ENCODE measurements around the gene ATP5MG. TPM values are rescaled to one million over a fixed set of nuclear protein-coding genes. Genes with fewer than 3 reads are reported as not detected.

Gene ATP5MG
- total RNA-seq, 1 donor from 2014 or later, result 280 TPM

DNA sequence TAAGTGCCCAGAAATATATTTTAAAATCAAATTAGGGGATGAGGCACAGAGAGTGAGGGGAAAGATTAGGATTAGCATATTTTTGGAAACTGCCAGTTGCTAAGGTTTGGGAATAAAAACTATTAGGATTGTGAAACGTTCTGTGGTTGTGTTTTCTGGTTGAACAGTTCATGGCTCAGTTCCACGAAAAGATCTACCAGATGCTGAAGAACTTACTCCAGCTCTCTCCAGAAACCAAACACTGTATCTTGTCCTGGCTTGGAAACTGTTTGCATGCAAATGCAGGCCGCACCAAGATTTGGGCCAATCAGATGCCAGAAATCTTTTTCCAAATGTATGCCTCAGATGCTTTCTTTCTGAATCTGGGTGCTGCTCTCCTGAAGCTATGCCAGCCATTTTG is 26.7 kb upstream of the ATP5MG start:
- H3K27ac Mint-ChIP-seq (ENCODE audit: unreplicated experiment), result no peak overlapping the region
- no peaks in the 10 kb centered on the region for H3K27me3 Mint-ChIP-seq (ENCODE audit: unreplicated experiment)
- no peaks in the 10 kb centered on the region for H3K4me1 Mint-ChIP-seq (ENCODE audit: unreplicated experiment)
- no peak overlapping the region for H3K4me3 Mint-ChIP-seq (ENCODE audit: unreplicated experiment)
- H3K9me3 Mint-ChIP-seq (ENCODE audit: unreplicated experiment), result no peaks in the 10 kb centered on the region
- H3K36me3 Mint-ChIP-seq (ENCODE audit: low read depth, unreplicated experiment), result peaks cover 37% of the 10 kb centered on the region
- no peak for DNase-seq (ENCODE audit: low spot score)
- TF ChIP-seq, protein P1, sequence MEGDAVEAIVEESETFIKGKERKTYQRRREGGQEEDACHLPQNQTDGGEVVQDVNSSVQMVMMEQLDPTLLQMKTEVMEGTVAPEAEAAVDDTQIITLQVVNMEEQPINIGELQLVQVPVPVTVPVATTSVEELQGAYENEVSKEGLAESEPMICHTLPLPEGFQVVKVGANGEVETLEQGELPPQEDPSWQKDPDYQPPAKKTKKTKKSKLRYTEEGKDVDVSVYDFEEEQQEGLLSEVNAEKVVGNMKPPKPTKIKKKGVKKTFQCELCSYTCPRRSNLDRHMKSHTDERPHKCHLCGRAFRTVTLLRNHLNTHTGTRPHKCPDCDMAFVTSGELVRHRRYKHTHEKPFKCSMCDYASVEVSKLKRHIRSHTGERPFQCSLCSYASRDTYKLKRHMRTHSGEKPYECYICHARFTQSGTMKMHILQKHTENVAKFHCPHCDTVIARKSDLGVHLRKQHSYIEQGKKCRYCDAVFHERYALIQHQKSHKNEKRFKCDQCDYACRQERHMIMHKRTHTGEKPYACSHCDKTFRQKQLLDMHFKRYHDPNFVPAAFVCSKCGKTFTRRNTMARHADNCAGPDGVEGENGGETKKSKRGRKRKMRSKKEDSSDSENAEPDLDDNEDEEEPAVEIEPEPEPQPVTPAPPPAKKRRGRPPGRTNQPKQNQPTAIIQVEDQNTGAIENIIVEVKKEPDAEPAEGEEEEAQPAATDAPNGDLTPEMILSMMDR (IDR thresholded peaks at IDR 0.05; ENCODE audit: unreplicated experiment), result no peak

DNA sequence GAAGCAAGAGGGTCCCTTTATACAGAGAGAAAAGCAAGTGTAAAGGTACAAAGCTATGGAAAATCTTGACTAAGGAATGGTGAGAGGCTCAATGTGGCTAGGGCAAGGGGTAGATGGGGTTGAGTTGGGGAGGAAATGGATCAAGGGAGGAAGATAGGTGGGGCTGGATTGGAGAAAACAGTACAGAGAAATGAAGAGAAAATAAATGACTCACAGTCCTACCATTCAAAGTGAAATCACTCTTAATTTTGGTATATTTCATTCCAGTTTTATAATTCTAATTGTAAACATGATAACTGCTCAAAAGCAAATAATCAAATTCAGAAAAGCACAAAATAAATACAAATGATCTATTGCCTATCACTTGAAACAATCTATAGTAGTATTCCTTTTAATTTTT is 25.4 kb upstream of the ATP5MG start:
- peaks cover 1% of the 10 kb centered on the region for H3K27me3 Mint-ChIP-seq (ENCODE audit: unreplicated experiment)
- no peak overlapping the region for H3K4me3 Mint-ChIP-seq (ENCODE audit: unreplicated experiment)
- TF ChIP-seq, protein P1 (IDR thresholded peaks at IDR 0.05; ENCODE audit: unreplicated experiment), result no peak
- DNase-seq (ENCODE audit: low spot score), result no peak
- no peak overlapping the region for H3K27ac Mint-ChIP-seq (ENCODE audit: unreplicated experiment)
- peaks cover 33% of the 10 kb centered on the region for H3K36me3 Mint-ChIP-seq (ENCODE audit: low read depth, unreplicated experiment)
- H3K4me1 Mint-ChIP-seq (ENCODE audit: unreplicated experiment), result no peaks in the 10 kb centered on the region
- no peaks in the 10 kb centered on the region for H3K9me3 Mint-ChIP-seq (ENCODE audit: unreplicated experiment)

DNA sequence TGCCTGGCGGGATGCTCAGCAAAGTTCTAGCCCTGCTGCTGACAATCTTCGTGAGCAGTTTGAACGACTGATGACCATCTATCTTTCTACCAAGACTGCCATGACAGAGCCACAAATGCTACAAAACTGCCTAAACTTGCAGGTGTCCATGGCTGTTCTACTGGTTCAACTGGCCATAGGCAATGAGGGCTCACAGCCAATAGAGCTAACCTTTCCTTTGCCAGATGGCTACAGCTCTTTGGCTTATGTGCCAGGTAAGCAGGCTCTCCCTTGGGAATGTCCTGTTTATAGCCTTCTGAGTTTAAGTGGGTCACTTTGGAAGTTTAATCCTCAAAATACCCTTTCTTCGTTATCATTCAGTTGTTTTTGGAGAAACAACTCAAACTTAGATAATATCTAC is 21.9 kb upstream of the ATP5MG start:
- no peaks in the 10 kb centered on the region for H3K9me3 Mint-ChIP-seq (ENCODE audit: unreplicated experiment)

DNA sequence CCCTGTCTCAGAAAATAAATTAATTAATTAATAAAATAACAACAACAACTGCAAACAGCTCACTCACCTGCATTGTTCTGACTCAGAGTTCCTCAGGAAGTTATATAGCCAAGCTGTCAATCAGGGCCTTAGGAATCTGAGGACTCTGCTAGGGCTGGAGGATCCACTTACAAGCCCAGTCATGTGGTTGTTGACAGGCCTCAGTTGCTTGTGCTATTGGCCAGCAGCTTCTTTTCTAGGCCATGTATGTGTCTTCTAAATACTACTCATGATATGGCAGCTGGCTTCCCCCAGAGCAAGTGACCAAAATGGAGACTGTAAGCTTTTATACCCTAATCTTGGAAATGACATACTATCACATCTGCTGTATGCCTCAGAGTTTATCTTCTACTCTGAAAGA is 20.8 kb upstream of the ATP5MG start:
- TF ChIP-seq, protein P1 (IDR thresholded peaks at IDR 0.05; ENCODE audit: unreplicated experiment), result no peak
- no peaks in the 10 kb centered on the region for H3K4me1 Mint-ChIP-seq (ENCODE audit: unreplicated experiment)
- peaks cover 1% of the 10 kb centered on the region for H3K27me3 Mint-ChIP-seq (ENCODE audit: unreplicated experiment)
- no peak overlapping the region for H3K27ac Mint-ChIP-seq (ENCODE audit: unreplicated experiment)
- no peak for DNase-seq (ENCODE audit: low spot score)
- no peak overlapping the region for H3K4me3 Mint-ChIP-seq (ENCODE audit: unreplicated experiment)
- no peaks in the 10 kb centered on the region for H3K9me3 Mint-ChIP-seq (ENCODE audit: unreplicated experiment)
- peaks cover 27% of the 10 kb centered on the region for H3K36me3 Mint-ChIP-seq (ENCODE audit: low read depth, unreplicated experiment)

More for the DNA sequence above, 21.9 kb upstream of the ATP5MG start:
- H3K4me3 Mint-ChIP-seq (ENCODE audit: unreplicated experiment), result no peak overlapping the region
- H3K27me3 Mint-ChIP-seq (ENCODE audit: unreplicated experiment), result peaks cover 1% of the 10 kb centered on the region
- H3K36me3 Mint-ChIP-seq (ENCODE audit: low read depth, unreplicated experiment), result peaks cover 23% of the 10 kb centered on the region
- DNase-seq (ENCODE audit: low spot score), result no peak
- TF ChIP-seq, protein P1 (IDR thresholded peaks at IDR 0.05; ENCODE audit: unreplicated experiment), result no peak
- H3K4me1 Mint-ChIP-seq (ENCODE audit: unreplicated experiment), result no peaks in the 10 kb centered on the region
- no peak overlapping the region for H3K27ac Mint-ChIP-seq (ENCODE audit: unreplicated experiment)

DNA sequence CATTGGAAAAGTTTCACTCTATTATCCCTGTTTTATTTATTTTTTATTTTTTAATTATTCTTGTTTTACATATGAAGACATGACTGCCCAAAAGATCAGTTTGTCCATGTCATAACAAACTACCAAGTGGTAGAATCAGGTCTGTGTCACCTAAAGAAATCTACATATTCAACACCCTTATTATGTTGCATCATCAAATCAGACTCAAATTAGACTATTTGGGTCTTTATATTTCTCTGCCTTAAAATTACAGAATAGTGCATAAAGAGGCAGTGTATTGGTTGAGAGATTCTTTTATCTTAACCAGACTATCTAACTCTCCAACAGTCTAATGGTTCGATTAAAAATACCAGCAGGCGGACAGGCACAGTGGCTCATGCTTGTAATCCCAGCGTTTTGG is 18.5 kb upstream of the ATP5MG start:
- TF ChIP-seq, protein P1 (IDR thresholded peaks at IDR 0.05; ENCODE audit: unreplicated experiment), result no peak
- no peak for DNase-seq (ENCODE audit: low spot score)
- no peak overlapping the region for H3K4me3 Mint-ChIP-seq (ENCODE audit: unreplicated experiment)
- no peaks in the 10 kb centered on the region for H3K4me1 Mint-ChIP-seq (ENCODE audit: unreplicated experiment)
- H3K36me3 Mint-ChIP-seq (ENCODE audit: low read depth, unreplicated experiment), result peaks cover 30% of the 10 kb centered on the region
- H3K9me3 Mint-ChIP-seq (ENCODE audit: unreplicated experiment), result no peaks in the 10 kb centered on the region
- H3K27ac Mint-ChIP-seq (ENCODE audit: unreplicated experiment), result no peak overlapping the region
- H3K27me3 Mint-ChIP-seq (ENCODE audit: unreplicated experiment), result peaks cover 1% of the 10 kb centered on the region
